WI38 (cell line): ENCODE measurements around the gene IMPACT.

Source experiments
- H3K4me3 ChIP-seq: 2 replicates; pipeline ENCODE4 v1.5.1; 2011; ENCODE audit warnings: low read depth, mild to moderate bottlenecking, control low read depth, low read length
- TF ChIP-seq, protein P1 (sequence below): IDR thresholded peaks from 2 replicates; pipeline ENCODE4 v1.5.1; 2012; ENCODE audit warnings: low read depth, mild to moderate bottlenecking, control low read depth, low read length

The IMPACT gene

DNA sequence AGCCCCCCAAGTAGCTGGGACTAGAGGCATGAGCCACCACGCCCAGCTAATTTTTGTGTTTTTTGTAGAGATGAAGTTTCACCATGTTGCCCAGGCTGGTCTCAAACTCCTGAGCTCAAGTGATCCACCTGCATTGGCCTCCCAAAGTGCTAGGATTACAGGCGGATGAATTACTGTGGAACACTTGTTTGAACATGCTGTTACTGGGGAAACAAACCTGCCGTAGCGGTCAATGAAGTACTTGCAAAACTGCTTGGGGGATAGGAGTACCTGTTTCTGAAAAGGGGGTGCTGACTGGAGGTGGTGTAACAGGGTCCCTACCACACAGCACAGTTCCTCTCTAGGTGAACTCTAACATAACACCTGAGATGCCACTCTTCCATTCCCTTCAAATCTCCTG, 5.9 kb upstream of the IMPACT start:
- TF ChIP-seq, protein P1, sequence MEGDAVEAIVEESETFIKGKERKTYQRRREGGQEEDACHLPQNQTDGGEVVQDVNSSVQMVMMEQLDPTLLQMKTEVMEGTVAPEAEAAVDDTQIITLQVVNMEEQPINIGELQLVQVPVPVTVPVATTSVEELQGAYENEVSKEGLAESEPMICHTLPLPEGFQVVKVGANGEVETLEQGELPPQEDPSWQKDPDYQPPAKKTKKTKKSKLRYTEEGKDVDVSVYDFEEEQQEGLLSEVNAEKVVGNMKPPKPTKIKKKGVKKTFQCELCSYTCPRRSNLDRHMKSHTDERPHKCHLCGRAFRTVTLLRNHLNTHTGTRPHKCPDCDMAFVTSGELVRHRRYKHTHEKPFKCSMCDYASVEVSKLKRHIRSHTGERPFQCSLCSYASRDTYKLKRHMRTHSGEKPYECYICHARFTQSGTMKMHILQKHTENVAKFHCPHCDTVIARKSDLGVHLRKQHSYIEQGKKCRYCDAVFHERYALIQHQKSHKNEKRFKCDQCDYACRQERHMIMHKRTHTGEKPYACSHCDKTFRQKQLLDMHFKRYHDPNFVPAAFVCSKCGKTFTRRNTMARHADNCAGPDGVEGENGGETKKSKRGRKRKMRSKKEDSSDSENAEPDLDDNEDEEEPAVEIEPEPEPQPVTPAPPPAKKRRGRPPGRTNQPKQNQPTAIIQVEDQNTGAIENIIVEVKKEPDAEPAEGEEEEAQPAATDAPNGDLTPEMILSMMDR: no peak
- H3K4me3 ChIP-seq: no peak overlapping the region

DNA sequence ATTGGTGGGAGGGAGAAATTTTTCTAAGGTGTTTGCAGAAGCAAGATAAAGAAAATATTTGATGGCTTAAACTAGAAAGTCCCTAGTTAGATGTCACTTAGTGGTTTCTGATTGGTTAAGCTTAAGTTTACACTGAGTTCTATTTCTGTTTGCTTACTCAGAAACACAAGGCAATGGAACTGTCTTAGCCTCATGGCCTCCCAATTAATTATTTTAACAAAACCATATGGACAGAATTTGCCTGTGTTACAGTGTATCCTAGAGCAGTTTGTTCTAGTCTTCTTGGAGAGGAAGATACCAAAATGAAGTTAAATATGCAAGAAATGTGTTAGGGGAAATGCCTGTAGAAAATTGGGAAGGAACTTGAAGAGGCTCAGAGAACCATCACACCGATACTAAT, 4.6 kb upstream of the IMPACT start:
- TF ChIP-seq, protein P1: no peak
- H3K4me3 ChIP-seq: no peak overlapping the region

DNA sequence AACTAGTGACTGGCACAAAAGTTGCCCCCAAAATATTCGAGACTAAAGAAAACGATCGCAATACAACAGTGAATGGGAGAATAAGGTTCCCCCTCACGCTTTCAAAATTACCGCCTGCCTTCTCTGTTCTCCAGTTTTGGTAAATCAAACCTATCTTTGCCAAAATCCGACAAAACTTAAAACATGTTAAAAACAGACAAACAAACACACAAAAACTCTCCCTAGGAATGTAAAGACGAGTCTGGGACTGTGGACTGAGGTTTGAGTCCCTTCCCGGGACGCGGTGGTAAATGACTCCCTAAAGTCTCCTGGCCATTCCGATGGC, 435 bp upstream of the IMPACT start:
- TF ChIP-seq, protein P1: no peak
- peak overlapping the region; percentile 77 for H3K4me3 ChIP-seq

DNA sequence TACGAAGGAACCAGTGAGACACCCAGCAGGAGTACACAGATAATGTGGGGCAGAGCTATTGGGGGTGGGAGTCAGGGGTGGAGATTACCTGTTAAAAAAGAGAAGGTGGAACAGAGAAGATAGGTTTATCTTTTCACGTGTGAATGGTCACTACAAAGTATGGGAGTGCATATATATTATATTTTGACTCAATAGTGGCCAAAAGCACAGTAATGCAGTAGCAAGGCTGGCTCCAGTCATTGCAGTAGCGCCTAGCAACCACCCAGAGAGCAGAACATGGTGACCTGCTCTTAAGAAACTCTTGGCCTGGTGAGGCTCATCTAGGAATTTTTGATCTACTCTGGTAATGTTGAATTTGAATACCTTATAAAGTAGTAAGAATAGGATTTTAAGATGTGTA, 1.0 kb downstream of the IMPACT start:
- peak overlapping the region; percentile 77 for H3K4me3 ChIP-seq
- TF ChIP-seq, protein P1: no peak

DNA sequence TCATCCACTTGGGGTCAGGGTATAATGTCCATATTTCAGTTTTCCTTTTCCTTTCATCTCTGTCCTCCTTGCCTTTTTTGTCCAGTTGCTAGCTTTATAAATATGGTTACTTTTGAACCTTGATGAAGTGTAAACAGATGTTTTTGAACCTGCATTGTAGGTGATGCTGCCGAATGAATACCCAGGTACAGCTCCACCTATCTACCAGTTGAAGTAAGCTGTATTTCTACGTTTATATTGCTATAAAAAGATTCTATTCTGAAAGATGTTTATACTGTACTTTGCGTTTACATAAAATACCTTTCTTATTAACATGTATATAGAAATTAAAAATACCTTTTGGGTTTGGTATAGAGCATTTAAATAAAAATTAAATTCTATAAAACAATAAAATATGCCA, 2.2 kb downstream of the IMPACT start:
- TF ChIP-seq, protein P1: no peak
- no peak overlapping the region for H3K4me3 ChIP-seq

DNA sequence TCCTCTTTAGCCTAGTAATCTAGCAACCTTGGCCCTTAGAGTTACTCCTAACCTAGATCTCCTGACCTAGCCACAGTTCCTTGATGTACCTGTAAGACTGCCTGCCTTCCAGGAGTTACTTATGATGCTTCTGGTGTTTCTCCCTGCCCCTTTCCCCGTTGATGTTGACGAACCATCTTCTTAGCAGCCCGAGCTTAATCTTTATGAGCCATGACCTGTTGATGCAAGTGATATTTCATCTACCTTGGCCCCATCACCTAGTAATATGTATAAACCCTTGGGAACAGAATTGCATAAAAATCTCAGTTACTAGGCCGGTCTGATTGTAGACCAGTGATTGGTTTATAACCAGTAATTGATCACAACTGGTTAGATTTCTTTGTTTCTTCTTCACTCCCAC, 2.7 kb downstream of the IMPACT start:
- TF ChIP-seq, protein P1: no peak
- H3K4me3 ChIP-seq: no peak overlapping the region

DNA sequence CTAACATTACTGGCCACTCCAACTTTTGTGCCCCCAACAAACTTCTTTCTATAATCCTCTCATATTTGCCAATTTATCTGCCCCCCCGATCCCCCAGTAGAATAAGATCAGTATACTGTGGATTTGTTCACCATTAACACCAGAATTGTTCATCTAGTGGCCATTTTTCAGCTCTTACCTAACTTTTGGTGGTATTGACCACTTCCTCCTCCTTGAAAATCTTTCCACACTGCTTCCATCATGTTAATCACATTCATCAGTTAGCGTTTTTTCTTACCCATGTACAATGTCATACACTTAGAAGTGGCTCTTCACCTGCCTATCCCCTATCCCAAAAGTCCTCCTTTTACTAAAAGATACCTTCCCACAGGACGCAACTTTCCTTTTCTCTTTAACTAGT, 6.1 kb downstream of the IMPACT start:
- H3K4me3 ChIP-seq: no peak overlapping the region
- TF ChIP-seq, protein P1: no peak

DNA sequence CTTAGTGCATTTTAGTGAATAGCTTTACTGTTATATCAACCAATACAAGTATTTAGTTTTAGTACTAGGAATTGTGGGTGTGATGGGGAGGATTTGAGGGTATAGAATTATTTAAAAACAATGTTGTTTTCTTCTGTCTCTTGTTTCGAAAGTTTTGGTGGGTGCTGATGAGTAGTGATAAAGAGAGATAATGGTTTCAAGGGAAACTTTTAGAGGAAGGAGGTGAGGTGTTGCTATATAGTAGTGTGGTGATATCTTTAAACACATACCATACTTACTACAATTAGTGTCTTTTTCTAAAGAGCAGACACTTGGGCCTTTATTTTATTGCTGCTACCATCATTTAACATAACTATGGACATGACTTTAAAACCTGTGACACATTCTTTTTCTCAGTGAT, 10.5 kb downstream of the IMPACT start:
- H3K4me3 ChIP-seq: no peak overlapping the region
- TF ChIP-seq, protein P1: no peak
